ENCODE results near the gene TEX38. TPM values are rescaled to one million over a fixed set of nuclear protein-coding genes. Genes with fewer than 3 reads are reported as not detected.

The TEX38 gene
- polyA plus RNA-seq, 1 experiment: 0.07 TPM

GRCh38 chr1:46703927-46704641 lies 32.4 kb downstream of the TEX38 start:
- Histone ChIP-seq H3K36me3 (ENCODE audit: control insufficient read depth, insufficient read depth, low read length) (peaks cover 3% of the 10 kb centered on the region), H3K4me3 (ENCODE audit: low read depth, low read length) (no peak overlapping the region), H3K27me3 (ENCODE audit: control insufficient read depth, insufficient read depth, low read length) (no peaks in the 10 kb centered on the region)
- POLR2A ChIA-PET: no interaction called here
- CTCF ChIA-PET: interaction anchor here (0.8 kb wide), 1 partner anchor 27 kb away, joined by 3 read pairs; no protein-coding TSS in a partner anchor
- DNase-seq (ENCODE audit: low read depth): no peak
- TF ChIP-seq CTCF (IDR thresholded peaks at IDR 0.05; ENCODE audit: insufficient read depth, low read depth, low read length): no peak

- ChIA-PET POLR2A (no interaction called here), CTCF (no interaction called here)
- Histone ChIP-seq H3K36me3 (ENCODE audit: control insufficient read depth, insufficient read depth, low read length) (peaks cover 4% of the 10 kb centered on the region), H3K4me3 (ENCODE audit: low read depth, low read length) (no peak overlapping the region), H3K27me3 (ENCODE audit: control insufficient read depth, insufficient read depth, low read length) (no peaks in the 10 kb centered on the region)
- DNase-seq (ENCODE audit: low read depth): no peak
- TF ChIP-seq CTCF (IDR thresholded peaks at IDR 0.05; ENCODE audit: insufficient read depth, low read depth, low read length): no peak
These were observed 33.8 kb downstream of the TEX38 start for GRCh38 chr1:46705408-46705807.

GRCh38 chr1:46708121-46708520 lies 36.5 kb downstream of the TEX38 start:
- ChIA-PET CTCF (interaction anchor here (0.6 to 1.5 kb wide), 3 partner anchors 12 to 277 kb away, joined by 3 to 4 read pairs (median 3); no protein-coding TSS in a partner anchor), POLR2A (no interaction called here)
- H3K4me3 ChIP-seq (ENCODE audit: low read depth, low read length): no peak overlapping the region
- H3K27me3 ChIP-seq (ENCODE audit: control insufficient read depth, insufficient read depth, low read length): no peaks in the 10 kb centered on the region
- TF ChIP-seq CTCF (IDR thresholded peaks at IDR 0.05; ENCODE audit: insufficient read depth, low read depth, low read length): no peak
- H3K36me3 ChIP-seq (ENCODE audit: control insufficient read depth, insufficient read depth, low read length): peaks cover 5% of the 10 kb centered on the region
- no peak for DNase-seq (ENCODE audit: low read depth)

- ChIA-PET CTCF (interaction anchor here (6.3 kb wide), 1 partner anchor 10 kb away, joined by 25 read pairs; no protein-coding TSS in a partner anchor), POLR2A (no interaction called here)
- no peak for TF ChIP-seq CTCF (IDR thresholded peaks at IDR 0.05; ENCODE audit: insufficient read depth, low read depth, low read length)
- Histone ChIP-seq H3K36me3 (ENCODE audit: control insufficient read depth, insufficient read depth, low read length) (peaks cover 3% of the 10 kb centered on the region), H3K27me3 (ENCODE audit: control insufficient read depth, insufficient read depth, low read length) (no peaks in the 10 kb centered on the region), H3K4me3 (ENCODE audit: low read depth, low read length) (no peak overlapping the region)
- DNase-seq (ENCODE audit: low read depth): no peak
These were observed 43.3 kb downstream of the TEX38 start for GRCh38 chr1:46714976-46715375.

- CTCF ChIA-PET: interaction anchor here (0.7 to 1.9 kb wide), 6 partner anchors 15 to 671 kb away, joined by 3 read pairs; no protein-coding TSS in a partner anchor
- H3K36me3 ChIP-seq (ENCODE audit: control insufficient read depth, insufficient read depth, low read length): peaks cover 3% of the 10 kb centered on the region
- H3K27me3 ChIP-seq (ENCODE audit: control insufficient read depth, insufficient read depth, low read length): peaks cover under 1% of the 10 kb centered on the region
- TF ChIP-seq CTCF (IDR thresholded peaks at IDR 0.05; ENCODE audit: insufficient read depth, low read depth, low read length): no peak
- POLR2A ChIA-PET: no interaction called here
- peak overlapping the region; percentile 90 for H3K4me3 ChIP-seq (ENCODE audit: low read depth, low read length)
- DNase-seq (ENCODE audit: low read depth): no peak
These were observed 46.0 kb downstream of the TEX38 start for GRCh38 chr1:46717654-46718053.
